ENCODE results near the gene UTS2B.

UTS2B gene

DNA sequence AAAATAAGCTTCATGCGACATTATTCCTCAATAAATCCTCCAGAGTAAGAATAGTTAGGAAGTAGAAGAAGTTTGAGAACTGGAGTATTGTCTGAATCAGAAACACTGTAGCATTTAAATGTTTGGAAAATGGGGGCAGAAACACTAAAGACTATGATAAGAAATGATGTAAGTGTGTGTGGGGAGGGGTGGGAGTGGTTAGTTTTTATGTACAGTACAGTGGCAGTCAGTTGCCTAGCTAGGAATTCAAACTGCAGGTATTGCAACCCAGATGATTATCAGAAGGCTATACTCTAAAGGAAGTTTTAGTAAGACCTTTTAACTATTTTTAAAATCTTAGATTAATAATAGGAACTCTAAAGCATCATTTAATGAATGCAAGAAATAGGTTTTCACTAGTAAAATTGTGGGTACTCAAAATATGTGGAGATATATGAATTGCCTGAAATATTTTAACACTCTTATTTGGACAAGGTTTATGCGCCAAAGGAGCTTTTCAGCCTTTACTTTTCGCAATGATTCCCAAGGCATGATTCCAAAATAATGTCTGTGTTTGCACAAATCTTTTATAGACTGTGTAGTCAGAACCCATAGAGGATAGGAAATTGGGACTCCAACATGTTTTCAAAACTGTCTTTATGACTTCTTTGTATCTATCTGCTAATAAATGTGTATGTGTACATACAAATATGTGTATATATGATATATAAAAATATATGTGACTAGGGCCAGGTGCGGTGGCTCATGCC, 9.1 kb downstream of the UTS2B start:
- DNase-seq (ENCODE audit: low read depth, low spot score) = no peak

DNA sequence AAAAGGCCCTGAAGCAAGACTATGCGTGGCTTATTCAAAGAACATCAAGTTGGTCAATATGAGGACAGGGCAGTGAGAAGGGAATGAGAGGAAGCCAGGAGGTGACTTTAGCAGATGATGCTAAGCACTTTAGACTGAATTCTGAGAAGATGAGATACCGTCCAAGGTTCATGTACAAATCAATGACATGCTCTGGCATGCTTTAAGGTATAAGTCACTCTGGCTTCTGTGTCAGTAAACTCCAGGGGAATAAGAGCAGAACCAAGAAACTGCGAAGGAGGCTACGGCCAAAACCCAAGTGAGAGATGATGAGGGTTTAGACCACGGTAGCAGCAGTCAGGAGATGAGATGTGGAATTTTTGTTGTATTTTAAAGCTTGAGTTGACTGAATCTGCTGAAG, 10.0 kb downstream of the UTS2B start:
- DNase-seq (ENCODE audit: low read depth, low spot score) = no peak

- DNase-seq (ENCODE audit: low read depth, low spot score) = no peak
Measured at GRCh38 chr3:191316876-191317603, 13.3 kb downstream of the UTS2B start.

- DNase-seq (ENCODE audit: low read depth, low spot score) = no peak
Measured at GRCh38 chr3:191314109-191314728, 16.1 kb downstream of the UTS2B start.

- DNase-seq (ENCODE audit: low read depth, low spot score) = no peak
Measured at GRCh38 chr3:191313296-191313695, 17.0 kb downstream of the UTS2B start.

GRCh38 chr3:191307341-191307740, 23.0 kb downstream of the UTS2B start:
- no peak for DNase-seq (ENCODE audit: low read depth, low spot score)

DNA sequence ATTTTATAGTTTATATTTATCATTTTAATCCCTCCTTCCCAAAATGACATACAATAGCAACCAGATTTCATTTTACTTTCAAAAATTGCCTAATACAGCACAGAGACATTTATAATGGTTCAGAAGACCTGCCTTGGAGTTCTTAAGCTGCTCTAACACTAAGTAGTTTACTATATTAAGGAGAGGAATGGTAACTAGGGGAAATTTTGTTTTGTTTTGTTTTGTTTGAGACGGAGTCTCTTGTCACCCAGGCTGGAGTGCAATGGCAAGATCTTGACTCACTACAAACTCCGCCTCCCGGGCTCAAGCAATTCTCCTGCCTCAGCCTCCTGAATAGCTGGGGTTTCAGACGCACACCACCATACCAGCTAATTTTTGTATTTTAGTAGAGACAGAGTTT, 23.9 kb downstream of the UTS2B start:
- no peak for DNase-seq (ENCODE audit: low read depth, low spot score)

GRCh38 chr3:191303596-191303995, 26.7 kb downstream of the UTS2B start:
- no peak for DNase-seq (ENCODE audit: low read depth, low spot score)

GRCh38 chr3:191302451-191302850, 27.9 kb downstream of the UTS2B start:
- DNase-seq (ENCODE audit: low read depth, low spot score) = no peak

DNA sequence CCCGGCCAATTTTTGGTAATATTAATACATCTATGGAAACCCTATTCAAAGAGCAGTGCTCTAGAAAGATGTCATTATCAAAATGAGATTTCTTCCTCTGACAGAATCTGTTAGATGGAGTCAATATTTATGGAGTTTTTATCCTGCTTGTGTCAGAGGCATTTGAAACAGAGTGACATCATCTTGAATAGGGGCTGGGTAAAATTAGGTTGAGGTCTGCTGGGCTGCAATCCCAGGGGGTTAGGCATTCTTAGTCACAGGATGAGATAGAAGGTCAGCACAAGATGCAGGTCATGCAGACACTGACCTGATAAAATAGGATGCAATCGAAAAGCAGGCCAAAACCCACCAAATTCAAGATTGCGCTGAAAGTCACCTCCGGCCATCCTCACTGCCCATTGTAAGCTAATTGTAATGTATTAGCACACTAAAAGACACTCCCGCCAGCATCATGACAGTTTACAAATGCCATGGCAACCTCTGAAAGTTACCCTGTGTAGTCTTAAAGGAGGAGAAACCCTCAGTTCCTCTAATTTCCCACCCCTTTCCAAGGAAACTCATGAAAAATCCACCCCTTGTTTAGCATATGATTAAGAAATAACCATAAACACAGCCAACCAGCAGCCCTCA, 28.4 kb downstream of the UTS2B start:
- no peak for DNase-seq (ENCODE audit: low read depth, low spot score)

DNA sequence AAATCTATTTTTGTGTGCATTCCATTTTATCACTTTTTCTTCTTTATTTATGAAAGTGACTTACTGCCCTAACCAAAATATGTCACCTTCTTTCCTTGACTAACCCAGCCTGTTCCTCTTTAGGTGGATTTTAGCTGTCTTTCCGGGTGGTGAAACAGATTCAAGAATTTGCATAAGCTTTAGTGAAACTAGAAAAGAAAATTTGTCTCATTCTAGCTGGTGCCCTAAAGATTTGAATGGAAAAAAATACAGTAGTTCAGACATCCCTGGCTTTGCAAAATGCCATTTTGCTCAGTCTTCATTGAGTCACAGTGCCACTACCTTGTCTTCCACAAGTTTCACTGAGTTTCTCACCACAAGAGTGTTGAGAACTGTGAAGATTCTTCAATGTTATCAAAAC, 29.3 kb downstream of the UTS2B start:
- DNase-seq (ENCODE audit: low read depth, low spot score) = no peak

DNA sequence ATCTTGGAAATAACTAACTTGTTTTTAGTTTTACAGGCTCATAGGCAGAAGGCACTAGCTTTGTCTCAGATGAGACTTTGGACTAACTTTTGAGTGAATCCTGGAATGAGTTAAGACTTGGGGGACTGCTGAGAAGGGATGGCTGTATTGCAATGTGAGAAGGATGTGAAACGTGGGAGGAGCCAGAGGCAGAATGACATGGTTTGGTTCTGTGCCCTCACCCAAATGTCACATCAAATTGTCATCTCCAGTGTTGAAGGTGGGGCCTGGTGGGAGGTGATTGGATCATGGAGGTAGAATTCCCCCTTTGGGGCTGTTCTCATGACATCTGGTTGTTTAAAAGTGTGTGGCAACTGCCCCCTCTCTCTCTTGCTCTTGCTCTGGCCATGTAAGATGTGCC, 29.9 kb downstream of the UTS2B start:
- DNase-seq (ENCODE audit: low read depth, low spot score) = no peak

GRCh38 chr3:191298846-191299245, 31.5 kb downstream of the UTS2B start:
- DNase-seq (ENCODE audit: low read depth, low spot score) = no peak

DNA sequence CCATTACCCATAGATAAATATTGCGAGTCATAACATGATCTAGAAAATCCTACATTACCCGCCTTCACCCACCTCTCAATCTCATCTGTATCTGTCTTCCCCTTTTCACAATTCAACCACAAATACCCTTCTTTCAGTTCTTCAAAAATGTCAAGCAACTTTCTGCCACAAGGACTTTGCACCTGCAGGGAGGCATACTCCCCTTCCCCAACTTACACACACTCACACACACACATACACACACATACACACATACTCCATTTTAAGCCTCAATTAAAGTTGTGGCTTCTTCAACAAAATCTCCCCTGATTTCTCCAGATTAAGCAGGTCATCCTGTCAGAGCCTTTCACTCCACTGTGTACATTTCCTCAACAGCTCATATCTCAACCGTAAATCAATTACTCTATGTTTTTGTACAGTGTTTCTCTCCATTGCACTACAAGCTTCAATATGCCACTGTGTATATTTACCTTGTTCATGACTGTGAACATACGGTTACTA, 34.2 kb downstream of the UTS2B start:
- no peak for DNase-seq (ENCODE audit: low read depth, low spot score)

- DNase-seq (ENCODE audit: low read depth, low spot score) = no peak
Measured at GRCh38 chr3:191294291-191294690, 36.0 kb downstream of the UTS2B start.

DNA sequence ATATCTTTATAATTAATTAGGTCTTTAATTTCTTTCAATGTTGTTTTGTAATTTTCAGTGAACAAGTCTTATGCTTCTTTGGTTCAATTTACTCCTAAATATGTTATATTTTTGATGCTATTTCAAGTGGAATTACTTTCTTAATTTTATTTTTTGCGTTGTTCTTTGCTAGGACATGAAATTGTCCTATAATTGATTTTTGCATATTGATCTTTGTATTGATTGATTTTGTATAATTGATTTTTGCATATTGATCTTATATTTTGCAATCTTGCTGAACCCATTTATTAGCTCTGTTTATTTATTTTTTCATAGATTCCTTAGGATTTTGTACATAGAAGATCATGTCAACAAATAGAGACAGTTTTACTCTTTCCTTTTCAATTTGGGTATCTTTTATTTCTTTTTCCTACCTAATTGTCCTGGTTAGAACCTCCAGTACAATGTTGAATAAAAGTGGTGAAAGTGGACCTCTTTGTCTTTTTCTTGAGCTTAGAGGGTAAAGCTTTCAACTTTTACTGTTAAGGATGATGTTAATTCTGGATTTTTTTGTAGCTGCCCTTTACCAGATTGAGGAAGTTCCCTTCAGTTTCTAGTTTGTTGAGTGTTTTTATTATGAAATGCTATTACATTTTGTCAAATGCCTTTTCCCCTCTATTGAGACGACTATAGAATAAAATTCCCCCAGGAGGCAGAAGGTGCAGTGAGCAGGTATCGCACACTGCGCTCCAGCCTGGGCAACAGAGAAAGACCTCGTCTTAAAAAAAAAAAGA, 37.9 kb downstream of the UTS2B start:
- no peak for DNase-seq (ENCODE audit: low read depth, low spot score)

DNA sequence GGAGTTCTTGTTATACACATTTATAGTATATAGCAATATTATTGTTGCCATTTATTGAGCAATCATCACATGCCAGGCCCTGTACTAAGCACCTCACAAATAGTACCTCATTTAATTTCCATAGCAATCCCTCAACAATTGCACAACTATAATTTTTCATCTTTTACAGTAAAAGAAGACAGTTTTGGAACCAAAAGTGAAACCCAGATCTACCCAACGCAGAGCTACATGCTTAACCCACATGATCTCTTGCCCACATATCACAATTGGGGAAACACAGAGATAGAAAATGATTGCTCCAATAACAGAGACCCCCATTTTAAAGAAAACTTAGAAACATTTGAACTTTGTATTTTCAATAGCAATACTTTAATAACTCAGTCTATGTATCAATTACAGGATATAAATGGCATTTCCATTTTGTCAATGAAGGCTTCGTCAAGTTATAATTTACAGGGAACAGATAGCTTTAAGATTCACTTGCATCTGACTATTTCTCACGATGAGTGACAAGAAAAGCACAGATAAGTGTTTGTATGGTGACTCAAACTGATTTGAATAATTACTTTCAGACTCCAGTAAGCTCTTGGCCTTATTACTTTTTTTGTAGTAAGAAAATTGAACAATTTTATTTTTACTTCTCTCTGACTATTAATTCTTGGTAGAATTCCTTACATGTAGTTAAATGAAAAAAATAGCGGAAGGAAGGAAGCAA, 39.9 kb downstream of the UTS2B start:
- DNase-seq (ENCODE audit: low read depth, low spot score) = no peak

- DNase-seq (ENCODE audit: low read depth, low spot score) = no peak
Measured at GRCh38 chr3:191283400-191283799, 46.9 kb downstream of the UTS2B start.

GRCh38 chr3:191282251-191283185, 47.8 kb downstream of the UTS2B start:
- no peak for DNase-seq (ENCODE audit: low read depth, low spot score)

GRCh38 chr3:191280882-191281281, 49.4 kb downstream of the UTS2B start:
- DNase-seq (ENCODE audit: low read depth, low spot score) = no peak

Data from activated CD4-positive, CD25-positive, alpha-beta regulatory T cell treated with anti-CD3 and anti-CD28 coated beads, Interleukin-2, amount 50 U/mL, for 16 hours (primary cell).